ENCODE measurements around the gene C2CD4B.

Gene C2CD4B, protein sequence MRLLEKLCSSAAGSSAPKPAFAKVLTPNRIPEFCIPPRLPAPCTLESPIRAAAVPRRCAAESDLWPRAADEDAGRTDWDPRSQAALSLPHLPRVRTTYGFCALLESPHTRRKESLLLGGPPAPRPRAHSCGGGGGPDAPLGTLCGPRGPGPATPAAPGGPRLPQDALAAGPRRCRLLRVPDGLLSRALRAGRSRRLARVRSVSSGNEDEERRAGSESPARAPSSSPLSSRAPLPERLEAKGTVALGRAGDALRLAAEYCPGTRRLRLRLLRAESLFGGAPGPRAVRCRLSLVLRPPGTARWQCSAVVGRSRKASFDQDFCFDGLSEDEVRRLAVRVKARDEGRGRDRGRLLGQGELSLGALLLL

GRCh38 chr15:62165104-62165792, at the start of gene C2CD4B:
Gene C2CD4B, minus strand, starts transcription at chr15:62165285. Its CDS starts 301 bp downstream, at chr15:62164984.
- peak; percentile 41 for DNase-seq
- ATAC-seq, result peak; percentile 66

DNA sequence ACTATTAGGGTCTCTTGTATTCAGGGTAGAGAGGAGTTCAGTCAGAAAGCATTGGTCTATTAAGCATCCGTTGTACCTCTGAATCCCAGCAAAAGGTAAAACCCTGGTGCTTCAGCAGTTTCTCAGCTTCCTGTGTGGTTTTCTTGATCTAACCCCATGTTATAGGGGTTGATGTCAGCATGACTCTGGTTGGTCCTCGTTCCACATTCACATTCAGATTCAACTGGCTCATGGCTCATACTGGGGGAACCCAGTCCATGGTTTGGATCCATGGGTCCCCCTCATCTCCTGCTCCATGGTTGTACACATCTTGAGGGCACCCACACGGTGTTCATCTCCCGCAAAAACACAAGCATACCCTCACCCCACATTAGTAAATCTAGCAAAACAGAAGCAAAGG, 47.7 kb upstream of the C2CD4B start:
- DNase-seq (no peak), ATAC-seq (no peak)

GRCh38 chr15:62211348-62211747, 46.3 kb upstream of the C2CD4B start:
- DNase-seq (no peak), ATAC-seq (no peak)

- DNase-seq, result no peak
- ATAC-seq, result no peak
These were observed 44.7 kb upstream of the C2CD4B start for GRCh38 chr15:62209821-62210220.

GRCh38 chr15:62209322-62209721, 44.2 kb upstream of the C2CD4B start:
- ATAC-seq, result no peak
- no peak for DNase-seq

DNA sequence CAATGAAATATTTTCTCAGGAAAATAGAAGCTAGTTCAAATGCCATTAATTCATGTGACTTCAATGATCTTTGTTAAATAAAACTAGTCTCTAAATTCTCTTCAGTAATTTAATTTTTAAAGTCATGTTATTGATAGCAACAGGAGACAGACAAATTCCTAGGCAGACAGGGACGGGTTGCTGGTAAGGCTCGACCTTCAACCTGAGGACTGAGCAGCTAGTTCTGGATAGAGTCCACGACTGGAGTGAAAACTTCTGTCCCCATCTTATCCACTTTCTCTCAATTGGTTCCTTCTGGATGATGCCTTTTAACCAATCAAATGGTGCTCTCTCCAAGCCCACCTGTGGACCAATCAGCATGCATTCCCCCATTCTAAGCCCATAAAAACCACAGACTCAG, 43.8 kb upstream of the C2CD4B start:
- ATAC-seq, result no peak

DNA sequence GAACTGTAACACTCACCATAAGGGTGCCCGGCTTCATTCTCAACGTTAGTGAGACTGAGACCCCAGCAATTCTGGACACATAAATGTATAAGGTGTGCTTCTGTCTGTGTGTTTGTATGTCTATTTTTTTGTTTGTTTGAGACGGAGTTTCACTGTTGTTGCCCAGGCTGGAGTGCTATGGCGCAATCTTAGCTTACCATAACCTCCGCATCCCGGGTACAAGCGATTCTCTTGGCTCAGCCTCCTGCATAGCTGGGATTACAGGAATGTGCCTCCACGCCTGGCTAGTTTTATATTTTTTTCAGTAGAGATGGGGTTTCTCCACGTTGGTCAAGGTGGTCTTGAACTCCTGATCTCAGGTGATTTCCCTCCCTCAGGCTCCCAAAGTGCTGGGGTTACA, 43.3 kb upstream of the C2CD4B start:
- DNase-seq, result no peak
- no peak for ATAC-seq

More for the DNA sequence above, 43.8 kb upstream of the C2CD4B start:
- DNase-seq, result no peak

DNA sequence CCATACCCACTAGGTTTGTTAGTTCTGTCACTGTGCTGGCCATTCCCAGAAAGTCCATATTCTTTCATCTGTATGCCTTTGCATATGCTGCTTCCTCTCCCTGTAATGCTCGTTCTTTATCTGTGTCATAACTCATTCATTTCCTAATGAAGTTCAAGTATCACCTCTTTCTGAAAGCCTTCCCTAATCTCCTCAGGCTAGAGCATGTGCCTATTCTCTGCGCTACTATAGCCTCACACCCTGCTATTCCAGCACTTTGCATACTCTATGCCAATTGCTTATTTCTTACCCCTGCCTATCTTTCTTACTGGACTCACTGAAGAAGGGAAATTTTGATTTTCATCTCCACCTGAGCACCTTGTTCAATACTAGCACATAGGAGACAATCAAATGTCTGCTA, 25.6 kb upstream of the C2CD4B start:
- no peak for ATAC-seq
- no peak for DNase-seq

- DNase-seq, result no peak
These were observed 25.2 kb upstream of the C2CD4B start for GRCh38 chr15:62190274-62190673.

GRCh38 chr15:62188744-62189143, 23.7 kb upstream of the C2CD4B start:
- DNase-seq (no peak), ATAC-seq (no peak)

More at GRCh38 chr15:62190274-62190673, 25.2 kb upstream of the C2CD4B start:
- ATAC-seq, result no peak

GRCh38 chr15:62187910-62188309, 22.8 kb upstream of the C2CD4B start:
- DNase-seq (no peak), ATAC-seq (no peak)

DNA sequence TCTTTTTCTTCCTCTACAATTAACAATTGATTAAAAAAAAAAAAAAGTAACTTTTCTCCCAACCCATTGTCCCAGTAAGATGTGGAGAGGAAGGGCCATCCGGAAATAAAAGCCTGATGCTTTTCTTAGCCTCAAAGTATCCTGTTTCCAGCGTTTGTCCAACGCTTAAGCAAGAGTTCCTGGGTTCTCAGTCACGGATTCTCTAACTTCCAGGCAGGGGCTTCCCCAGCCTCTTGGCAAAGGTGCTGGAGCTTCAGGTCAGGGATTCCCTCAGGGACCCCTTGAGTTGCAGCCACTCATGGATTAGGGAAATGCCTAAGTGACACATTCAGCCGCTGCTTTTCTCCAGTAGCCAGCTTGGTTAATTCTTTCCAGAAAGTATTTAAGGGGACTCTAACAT, 22.3 kb upstream of the C2CD4B start:
- DNase-seq (no peak), ATAC-seq (no peak)

- no peak for DNase-seq
These were observed 21.5 kb upstream of the C2CD4B start for GRCh38 chr15:62186578-62186977.

DNA sequence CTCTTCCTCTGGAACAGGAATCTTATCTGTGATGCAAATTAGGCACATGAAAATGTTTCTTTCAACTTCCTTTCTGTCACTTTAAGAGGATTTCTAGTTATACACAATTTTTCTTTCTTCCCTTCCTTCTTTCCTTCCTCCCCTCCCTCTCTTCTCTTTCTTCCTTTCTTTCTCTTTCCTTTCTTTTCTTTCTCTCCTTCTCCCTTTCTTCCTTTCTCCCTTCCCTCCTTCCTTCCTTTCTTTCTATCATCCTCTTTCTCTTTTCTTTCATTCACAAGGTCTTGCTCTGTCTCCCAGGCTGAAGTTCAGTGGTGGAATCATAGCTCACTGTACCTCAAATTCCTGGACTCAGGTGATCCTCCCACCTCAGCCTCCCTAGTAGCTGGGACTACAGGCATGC, 18.0 kb upstream of the C2CD4B start:
- no peak for ATAC-seq
- no peak for DNase-seq

More at GRCh38 chr15:62186578-62186977, 21.5 kb upstream of the C2CD4B start:
- no peak for ATAC-seq

GRCh38 chr15:62173215-62173614, 8.1 kb upstream of the C2CD4B start:
- no peak for DNase-seq

GRCh38 chr15:62171882-62172281, 6.8 kb upstream of the C2CD4B start:
- DNase-seq (no peak), ATAC-seq (no peak)

More at GRCh38 chr15:62173215-62173614, 8.1 kb upstream of the C2CD4B start:
- no peak for ATAC-seq

DNA sequence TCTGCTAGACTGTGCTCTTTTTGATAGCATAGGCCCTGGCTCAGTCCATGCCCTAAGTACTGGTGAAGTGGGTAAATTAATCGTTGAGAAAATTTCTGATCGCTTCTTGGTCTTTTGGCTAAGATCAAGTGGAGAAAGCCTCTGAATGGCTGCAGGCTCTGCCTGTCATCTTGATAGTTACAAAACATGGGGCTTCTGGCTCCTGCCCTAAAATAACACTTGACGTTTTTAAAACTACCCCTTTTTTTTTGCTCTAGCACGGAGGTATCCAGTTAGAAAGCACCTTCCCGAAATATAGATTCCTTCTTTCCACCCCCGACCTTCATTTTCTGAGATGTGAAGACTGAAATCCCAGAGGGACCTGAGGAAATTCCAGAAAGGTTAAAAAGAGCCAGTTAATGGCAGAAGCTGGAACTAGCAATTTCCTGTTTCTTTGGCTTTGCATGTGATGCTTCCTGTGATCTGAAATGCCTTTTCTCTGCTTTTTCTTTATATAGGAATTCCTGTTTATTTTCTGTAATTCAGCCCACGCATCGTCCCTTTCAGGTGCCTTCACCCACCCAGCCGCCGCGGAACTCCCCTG, 799 bp upstream of the C2CD4B start:
- no peak for DNase-seq
- ATAC-seq, result no peak

GRCh38 chr15:62164396-62165103, 535 bp downstream of the C2CD4B start:
- ATAC-seq (peak; percentile 47), DNase-seq (peak; percentile 19)

DNA sequence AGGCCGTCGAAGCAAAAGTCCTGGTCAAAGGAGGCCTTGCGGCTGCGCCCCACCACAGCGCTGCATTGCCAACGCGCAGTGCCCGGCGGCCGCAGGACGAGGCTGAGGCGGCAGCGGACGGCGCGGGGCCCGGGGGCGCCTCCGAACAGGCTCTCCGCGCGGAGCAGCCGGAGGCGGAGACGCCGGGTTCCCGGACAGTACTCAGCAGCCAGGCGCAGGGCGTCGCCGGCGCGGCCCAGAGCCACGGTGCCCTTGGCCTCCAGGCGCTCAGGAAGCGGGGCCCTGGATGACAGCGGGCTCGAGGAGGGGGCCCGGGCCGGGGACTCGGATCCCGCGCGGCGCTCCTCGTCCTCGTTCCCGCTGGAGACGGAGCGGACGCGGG, 1.1 kb downstream of the C2CD4B start:
- ATAC-seq, result peak; percentile 16
- DNase-seq, result no peak

DNA sequence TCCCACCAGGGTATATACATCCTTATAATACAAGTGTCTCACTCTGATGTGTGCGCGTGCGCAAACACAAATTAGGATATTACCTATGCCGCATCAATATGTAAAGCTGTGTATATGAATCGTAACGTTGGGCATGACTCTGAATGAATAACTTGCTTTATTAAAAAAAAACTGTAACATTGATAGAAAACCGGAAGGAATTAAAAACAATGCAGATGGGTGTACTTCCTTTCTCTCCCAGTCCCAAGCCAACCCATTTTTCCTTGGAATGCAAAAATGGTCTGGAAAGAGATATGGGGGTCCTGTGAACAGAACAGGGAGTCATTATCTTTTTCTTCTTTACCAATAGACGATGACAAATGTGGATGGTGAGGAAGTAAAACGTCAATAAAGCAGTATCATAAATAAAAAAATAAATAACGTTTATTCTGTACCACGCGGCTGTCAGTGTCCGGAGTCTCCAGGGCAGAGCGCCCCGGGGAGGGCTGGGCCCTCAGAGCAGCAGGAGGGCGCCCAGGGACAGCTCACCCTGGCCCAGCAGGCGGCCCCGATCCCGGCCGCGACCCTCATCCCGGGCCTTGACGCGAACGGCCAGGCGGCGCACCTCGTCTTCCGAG, 1.6 kb downstream of the C2CD4B start:
- ATAC-seq (no peak), DNase-seq (no peak)

DNA sequence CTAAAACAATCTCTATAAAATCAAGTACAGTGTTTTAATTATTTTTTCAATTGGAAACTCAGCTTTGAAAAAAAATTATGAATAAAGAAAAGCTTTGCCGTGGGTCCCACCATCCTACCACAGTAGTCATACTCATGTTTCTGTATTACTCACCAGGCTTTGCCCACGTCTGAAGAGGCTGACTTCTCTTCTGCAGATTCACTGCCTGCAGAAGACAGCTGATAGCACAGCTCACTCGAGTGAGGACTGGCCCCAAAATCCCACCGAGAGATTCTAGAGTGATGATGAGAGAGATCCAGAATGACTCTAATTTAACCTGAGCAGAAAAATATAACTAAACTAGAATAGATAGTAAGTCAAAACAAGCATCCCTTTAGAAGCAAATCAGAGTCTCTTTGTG, 11.9 kb downstream of the C2CD4B start:
- DNase-seq, result peak; percentile 32

GRCh38 chr15:62150445-62150844, 14.6 kb downstream of the C2CD4B start:
- ATAC-seq (peak; percentile 32), DNase-seq (no peak)

More for the DNA sequence above, 11.9 kb downstream of the C2CD4B start:
- ATAC-seq, result peak; percentile 95

Data from stimulated activated naive CD8-positive, alpha-beta T cell treated with anti-CD3 and anti-CD28 coated beads, Interleukin-15, Interleukin-2, amounts not matched to agents 100 U/mL and 50 U/mL, for 24 hours (primary cell).